Forelimb muscle (tissue), 1 donor: ENCODE measurements around the gene VWA8. TPM values are rescaled to one million over a fixed set of nuclear protein-coding genes. Genes with fewer than 3 reads are reported as not detected.
A peak's percentile ranks its signal among the peaks of the same experiment; 100 is the strongest.
"Not testable (repeated sequence)": the region's sequence is repeated elsewhere in the genome, so short reads cannot be mapped to it uniquely, and the experiment has no call there.

ENCODE experiments used
- DNase-seq: peaks from one replicate; pipeline ENCODE4 v3.0.0-alpha.2; 2013; ENCODE audit warnings: low read depth
- polyA plus RNA-seq: library from polyadenylated mRNA; unstranded; fragments of 120-200 nt; gene quantifications from one replicate; pipeline ENCODE4 v1.2.1, GENCODE V29; 2013; ENCODE audit not compliant: insufficient read length

VWA8 gene
- polyA plus RNA-seq, 1 donor = 8.6 TPM

DNA sequence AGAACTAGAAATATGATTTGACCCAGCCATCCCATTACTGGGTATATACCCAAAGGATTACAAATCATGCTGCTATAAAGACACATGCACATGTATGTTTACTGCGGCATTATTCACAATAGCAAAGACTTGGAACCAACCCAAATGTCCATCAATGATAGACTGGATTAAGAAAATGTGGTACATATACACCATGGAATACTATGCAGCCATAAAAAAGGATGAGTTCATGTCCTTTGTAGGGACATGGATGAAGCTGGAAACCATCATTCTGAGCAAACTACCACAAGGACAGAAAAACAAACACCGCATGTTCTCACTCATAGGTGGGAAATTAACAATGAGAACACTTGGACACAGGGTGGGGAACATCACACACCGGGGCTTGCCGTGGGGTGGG, 38.0 kb downstream of the VWA8 start:
- DNase-seq = not testable (repeated sequence)

DNA sequence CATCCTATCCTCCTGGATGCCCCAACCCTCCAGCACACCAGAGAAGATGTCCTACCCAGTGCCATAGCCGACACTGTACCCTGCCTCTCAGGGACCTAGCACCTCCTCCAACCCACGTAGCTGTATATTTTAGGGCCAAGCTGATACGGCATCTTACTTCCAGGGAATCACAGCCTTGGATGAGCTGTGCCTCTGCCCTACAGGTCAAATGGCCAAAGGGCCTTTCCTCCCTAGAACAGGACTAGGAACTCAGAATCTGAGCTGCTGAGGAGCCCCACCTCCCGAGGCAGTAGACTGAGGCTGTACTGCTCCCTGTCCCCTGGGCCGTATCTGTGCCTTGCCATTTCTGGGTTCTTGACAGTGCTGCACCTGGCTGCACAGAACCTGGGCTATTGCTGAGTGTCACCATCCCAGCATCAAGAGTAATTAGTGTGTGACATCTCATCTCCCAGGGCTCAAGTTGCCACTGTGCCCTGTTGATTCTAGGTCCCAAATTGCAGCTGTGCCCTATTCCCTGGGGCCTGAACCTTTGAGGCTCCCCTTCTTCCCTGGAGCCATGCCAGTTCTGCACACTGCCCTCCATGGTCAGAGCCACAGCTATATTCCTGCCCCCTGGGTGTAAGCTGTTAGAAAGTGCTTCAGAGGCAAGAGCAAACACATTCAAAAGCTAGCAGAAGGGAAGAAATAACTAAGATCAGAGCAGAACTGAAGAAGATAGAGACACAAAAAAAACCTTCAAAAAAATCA, 41.0 kb downstream of the VWA8 start:
- no peak for DNase-seq

DNA sequence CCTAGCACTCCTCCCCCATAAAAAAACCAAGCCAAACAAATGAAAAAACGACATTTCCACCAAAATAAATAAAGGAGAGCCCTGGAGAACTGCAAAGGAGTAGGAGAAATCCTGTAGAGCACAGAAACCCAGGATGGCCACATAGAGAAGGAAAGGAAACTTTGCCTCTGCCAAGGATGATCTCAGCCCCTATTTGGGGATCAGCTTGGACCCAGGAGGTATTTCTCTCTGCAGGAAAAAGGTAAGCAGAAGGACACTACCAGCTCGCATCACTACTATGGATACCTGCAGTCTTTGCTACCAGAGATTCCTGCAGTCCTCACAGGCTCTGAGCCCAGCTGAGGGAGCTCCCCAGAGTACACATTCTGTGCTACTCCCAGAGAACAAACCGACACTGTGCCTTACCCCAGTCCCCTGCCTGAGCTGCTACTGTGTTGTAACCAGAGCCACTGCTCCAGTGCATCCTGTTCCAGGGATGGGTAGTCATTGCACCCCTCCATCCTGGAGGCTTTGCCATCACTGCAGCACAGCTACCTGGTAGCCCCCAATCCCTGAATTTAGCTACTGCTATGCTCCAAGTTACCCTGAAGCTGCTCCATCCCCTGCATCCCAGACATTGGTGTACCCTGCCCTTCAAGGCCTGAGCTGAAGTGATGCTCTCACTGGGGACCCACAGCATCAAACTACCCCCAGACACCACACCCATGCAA, 41.7 kb downstream of the VWA8 start:
- no peak for DNase-seq

- no peak for DNase-seq
Observed at GRCh38 chr13:41917641-41918040, 43.3 kb downstream of the VWA8 start.

DNA sequence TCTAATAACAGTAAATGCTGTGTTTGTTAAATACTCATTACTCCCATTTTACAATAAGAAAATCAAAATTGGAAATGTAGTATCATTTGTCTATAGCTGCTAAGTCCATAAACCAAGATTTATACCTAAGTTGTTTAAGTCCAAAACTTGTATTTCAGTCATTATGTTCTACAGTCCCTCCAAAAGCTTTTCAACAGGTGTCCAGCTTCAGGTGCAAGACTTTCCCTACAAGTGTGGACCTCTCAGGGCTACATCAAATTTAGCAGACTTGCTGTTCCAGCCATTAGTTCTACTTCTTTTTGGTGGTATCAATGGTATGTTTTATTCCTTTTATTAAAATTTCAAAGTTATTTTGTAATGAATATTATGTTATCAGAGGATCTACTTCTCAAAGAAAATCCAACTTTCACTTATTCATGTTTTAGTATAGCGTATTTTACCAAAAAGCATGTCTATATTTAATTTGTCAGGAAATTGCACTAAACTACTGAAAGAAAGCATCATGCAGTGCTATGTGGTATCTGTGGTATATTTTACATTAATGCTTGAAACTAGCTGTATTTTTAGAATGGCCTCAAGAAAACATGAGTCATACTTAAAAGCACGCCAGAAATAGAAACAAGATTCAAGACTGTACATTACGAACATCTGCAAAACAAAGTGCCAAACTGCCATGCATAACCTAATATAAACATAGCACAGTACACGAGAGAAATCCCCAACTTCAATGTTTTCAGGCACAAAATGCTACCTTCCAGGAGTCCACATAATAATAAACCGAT, 44.5 kb downstream of the VWA8 start:
- DNase-seq = peak; percentile 62

DNA sequence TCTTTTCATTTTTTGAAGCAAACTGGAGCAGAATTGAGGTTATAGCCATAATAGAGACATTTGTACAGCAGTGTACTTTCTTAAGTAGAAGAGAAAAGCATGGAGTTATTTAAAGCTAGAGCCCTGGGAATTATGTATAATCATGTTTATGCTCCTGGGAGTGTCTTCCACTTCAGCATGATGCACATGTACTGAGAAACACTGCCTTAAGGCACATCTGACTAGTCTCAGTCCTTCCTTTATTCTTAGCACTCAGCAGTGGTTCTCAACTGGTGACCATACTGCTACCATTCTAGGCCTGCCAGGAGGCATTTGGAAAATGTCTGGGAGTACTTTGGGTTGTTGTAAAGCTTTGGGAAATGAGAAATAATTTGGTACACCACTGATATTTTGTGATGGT, 45.8 kb downstream of the VWA8 start:
- no peak for DNase-seq

DNA sequence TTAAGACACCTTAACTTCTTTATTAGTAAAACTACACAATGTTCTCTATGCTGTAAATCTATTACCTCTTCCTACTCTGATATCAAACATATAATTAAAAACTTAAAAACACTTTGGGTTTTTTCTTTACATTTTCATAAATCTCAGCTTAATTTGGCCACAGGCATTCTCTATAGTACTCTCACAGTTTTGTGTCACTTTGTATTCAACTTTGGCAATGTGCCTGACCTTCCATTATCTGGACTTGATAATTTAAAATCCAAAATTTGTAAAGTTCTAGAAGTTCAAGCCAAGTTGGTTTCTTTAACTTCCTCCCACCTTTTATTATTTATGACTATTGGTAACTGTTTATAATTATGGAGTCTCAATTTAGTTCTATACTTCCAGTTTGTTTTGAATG, 46.4 kb downstream of the VWA8 start:
- no peak for DNase-seq

DNA sequence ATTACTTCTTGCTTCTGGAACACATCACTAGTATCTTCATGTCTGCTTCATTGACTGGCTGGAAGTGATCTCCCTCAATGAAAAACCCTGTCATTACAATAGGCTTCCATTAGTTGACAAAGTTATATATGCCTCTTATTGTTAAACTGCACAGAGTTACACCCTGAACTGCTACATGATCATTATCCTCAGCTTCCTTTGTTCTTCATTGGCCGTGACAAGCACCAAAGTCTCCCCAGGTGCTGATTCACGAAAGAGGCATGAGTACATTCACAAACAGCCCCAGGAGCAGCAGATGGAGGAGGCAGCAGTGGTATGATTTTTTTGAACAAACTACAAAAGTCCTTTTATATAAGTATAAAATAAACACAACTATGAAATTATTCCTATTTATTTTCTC, 51.4 kb downstream of the VWA8 start:
- DNase-seq = no peak

DNA sequence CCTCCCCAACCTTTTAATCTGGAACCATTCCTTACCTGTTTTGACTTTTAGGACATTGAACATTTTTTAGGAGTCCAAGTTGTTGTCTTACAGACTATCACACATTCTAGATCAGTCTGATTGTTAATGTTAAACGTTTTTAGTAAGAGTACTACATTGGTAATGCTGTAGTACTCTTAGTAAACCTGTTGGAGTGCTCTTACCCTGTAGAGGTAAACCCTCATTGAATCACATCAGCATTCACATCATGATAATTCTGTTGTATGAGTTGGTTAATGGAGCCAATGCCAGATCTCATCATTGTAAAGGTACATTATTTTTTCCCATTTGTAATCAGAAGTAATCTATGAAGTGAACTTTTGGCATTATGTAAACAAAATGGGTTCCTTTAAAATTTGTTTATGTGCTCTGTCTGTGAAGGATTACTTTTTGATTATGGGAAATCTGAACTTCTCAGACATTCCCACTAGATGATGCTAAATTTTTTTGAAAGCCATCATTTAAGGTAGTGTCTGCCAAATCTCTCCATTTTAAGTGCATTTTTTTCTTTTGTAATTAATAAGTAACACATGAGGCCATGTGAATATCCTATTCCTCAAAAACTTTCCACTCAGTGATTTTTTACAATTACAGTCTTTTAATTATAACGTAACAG, 55.2 kb downstream of the VWA8 start:
- DNase-seq = no peak

DNA sequence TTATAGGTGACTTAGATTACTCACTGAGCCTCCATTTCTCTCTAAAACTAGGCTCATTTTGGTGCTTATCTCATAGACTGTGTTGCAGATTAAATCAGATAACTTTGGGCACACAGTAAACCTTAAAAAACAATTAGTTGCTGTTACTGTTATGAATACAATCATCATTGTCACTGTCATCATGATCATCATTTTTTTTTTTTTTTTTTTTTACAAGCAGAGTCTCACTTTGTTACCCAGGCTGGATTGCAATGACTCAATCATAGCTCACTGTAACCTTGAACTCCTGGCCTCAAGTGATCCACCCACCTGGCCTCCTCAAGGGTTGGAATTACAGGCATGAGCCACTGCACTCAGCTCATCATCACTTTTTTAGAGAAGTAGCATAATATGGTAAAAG, 60.0 kb downstream of the VWA8 start:
- DNase-seq = no peak

GRCh38 chr13:41898411-41898810, 62.5 kb downstream of the VWA8 start:
- not testable (repeated sequence) for DNase-seq

GRCh38 chr13:41897126-41897525, 63.8 kb downstream of the VWA8 start:
- DNase-seq = no peak

GRCh38 chr13:41895478-41895877, 65.4 kb downstream of the VWA8 start:
- no peak for DNase-seq

GRCh38 chr13:41891119-41891518, 69.8 kb downstream of the VWA8 start:
- DNase-seq = no peak

GRCh38 chr13:41883147-41883546, 77.8 kb downstream of the VWA8 start:
- no peak for DNase-seq

- not testable (repeated sequence) for DNase-seq
Observed at GRCh38 chr13:41881890-41882289, 79.0 kb downstream of the VWA8 start.

DNA sequence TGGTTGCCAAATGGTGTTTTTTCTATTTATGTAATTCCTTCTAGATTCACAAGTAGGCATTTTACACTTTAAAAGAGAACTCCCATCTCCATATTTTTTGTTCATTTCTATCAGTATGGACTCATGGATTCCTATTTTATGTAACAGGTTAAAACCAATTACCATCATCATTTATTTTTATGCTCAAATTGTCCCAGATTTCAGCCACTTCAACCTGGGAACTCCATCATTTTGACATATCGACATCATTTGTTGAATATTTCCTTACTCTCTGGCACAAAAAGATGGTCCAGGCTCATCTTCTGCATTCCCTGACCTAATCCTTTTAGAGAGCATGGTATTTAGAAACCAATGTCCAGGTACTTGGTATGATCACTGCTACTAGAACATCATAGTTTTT, 79.9 kb downstream of the VWA8 start:
- no peak for DNase-seq

DNA sequence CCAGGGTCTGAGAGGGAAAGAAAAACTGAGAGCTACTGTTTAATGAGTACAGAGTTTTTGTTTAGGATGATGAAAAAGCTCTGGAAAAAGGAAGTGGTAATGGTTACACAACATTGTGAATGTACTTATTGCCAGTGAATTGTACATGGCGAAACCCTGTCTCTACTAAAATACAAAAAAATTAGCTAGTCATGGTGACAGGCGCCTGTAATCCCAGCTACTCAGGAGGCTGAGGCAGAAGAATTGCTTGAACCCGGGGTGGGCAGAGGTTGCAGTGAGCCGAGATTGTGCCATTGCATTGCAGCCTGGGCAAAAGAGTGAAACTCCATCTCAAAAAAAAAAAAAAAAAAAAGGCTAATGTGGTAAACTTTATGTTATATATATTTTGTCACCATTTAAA, 96.3 kb downstream of the VWA8 start:
- no peak for DNase-seq

GRCh38 chr13:41862659-41863058, 98.2 kb downstream of the VWA8 start:
- not testable (repeated sequence) for DNase-seq

DNA sequence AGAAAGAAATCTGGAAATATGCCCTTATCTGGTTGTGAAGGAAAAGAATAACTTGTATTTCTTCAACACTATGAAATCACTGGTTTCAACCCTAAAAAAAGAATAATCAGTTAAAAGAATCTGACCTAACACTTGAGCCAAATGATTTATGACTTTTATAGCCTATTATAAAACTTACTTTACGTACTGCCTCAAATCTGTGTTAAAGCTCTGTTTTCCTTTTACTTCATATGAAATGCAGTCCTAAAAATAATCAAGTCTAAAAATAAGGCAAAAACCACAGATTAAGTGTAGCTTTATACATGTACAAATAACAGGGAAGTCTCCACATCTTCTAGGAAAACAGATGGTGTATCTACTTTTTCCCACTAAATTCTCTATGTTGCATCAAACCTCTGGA, 101.3 kb downstream of the VWA8 start:
- no peak for DNase-seq

DNA sequence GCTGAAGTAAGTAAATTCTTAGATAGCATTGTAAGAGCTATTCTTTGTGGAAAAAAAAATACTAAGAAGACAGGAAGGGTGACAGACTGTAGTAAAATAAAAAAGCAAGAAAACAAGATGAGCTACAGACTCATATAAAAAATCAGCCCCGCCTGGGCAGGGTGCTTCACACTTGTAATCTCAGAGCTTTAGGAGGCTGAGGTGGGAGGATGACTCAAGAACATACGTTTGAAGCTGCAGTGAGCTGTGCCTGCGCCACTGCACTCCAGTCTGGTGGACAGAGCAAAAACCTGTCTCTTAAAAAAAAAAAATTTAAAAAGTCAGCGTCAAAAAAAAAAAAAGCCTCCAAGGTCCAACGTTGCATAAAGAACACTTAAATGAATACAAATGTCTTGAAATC, 102.1 kb downstream of the VWA8 start:
- DNase-seq = no peak

DNA sequence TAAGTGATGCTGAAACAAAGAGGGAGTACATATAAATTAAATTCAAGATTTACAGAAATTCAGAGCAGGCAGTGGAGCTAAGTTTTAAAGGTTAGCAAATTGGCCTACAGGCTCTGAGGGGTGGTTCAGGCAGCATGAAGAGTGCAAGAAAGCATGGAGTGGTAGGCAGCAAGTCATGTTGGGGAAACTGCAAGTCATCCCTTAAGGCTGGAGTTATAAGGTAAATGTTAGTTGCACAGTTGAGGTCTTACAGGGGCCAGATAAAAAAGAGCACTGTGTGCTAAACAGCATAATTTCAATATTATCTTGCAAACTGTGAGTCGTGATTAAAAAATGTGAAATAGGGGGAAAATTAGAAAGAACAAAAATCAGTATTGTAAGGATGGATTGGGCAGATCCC, 106.2 kb downstream of the VWA8 start:
- DNase-seq = no peak
